H1 (cell line): Measurements from ENCODE around the gene RPN2. TPM values are rescaled to one million over a fixed set of nuclear protein-coding genes. Genes with fewer than 3 reads are reported as not detected.

Experiments
- CTCF ChIA-PET: fragments of 300-600 bp; sonication (Branson Sonifier 250); formaldehyde crosslinking; loops from one replicate; lab custom pipeline; 2021; ENCODE audit not compliant: partially characterized antibody; lab: Charles Lee
- POLR2A ChIA-PET: fragments of 300-600 bp; sonication (Branson Sonifier 250); formaldehyde crosslinking; loops from one replicate; lab custom pipeline; 2021; ENCODE audit warnings: inconsistent platforms; ENCODE audit not compliant: partially characterized antibody; lab: Charles Lee
- DNase-seq, 2 experiments: peaks; one replicate each; pipeline versions ENCODE4 v3.0.0 to v3.0.0-alpha.2; 2010 to 2022; ENCODE audit warnings: low spot score in 2 of 2, low read depth in 1 of 2, mixed read lengths in 1 of 2
- FAIRE-seq: peaks from 2 replicates; lab custom pipeline; 2011; peaks lifted over from hg19 to GRCh38; lab: Jason Lieb, UNC
- H2AFZ ChIP-seq: 2 replicates; pipeline ENCODE4 v1.8.1; 2012; ENCODE audit warnings: low read length, inconsistent platforms
- H2AK5ac ChIP-seq: 2 replicates; pipeline ENCODE4 v1.6.1; 2013; ENCODE audit warnings: low read depth, low read length
- H2BK120ac ChIP-seq: replicated peaks from 2 replicates; pipeline ENCODE3; 2013; ENCODE audit warnings: low read depth, low read length, inconsistent platforms
- H2BK12ac ChIP-seq: 2 replicates; pipeline ENCODE4 v1.6.1; 2013; ENCODE audit warnings: low read depth, low read length
- H2BK15ac ChIP-seq: 2 replicates; pipeline ENCODE4 v1.6.1; 2013; ENCODE audit warnings: low read length
- H2BK20ac ChIP-seq: 2 replicates; pipeline ENCODE4 v1.6.1; 2013; ENCODE audit warnings: low read length
- H2BK5ac ChIP-seq: 2 replicates; pipeline ENCODE4 v1.6.1; 2013; ENCODE audit warnings: low read depth, low read length
- H3K14ac ChIP-seq: 2 replicates; pipeline ENCODE4 v1.6.1; 2013; ENCODE audit warnings: inconsistent platforms; ENCODE audit not compliant: insufficient read length
- H3K18ac ChIP-seq: 2 replicates; pipeline ENCODE4 v1.6.1; 2013; ENCODE audit warnings: low read length; ENCODE audit errors: extremely low read depth
- H3K23ac ChIP-seq: 2 replicates; pipeline ENCODE4 v1.6.1; 2013; ENCODE audit warnings: inconsistent platforms; ENCODE audit not compliant: insufficient read length
- H3K23me2 ChIP-seq: 2 replicates; pipeline ENCODE4 v1.6.1; 2013; ENCODE audit warnings: low read depth, low read length
- H3K27ac ChIP-seq: 2 replicates; pipeline ENCODE4 v1.6.1; 2011; ENCODE audit warnings: low read depth, low read length, inconsistent platforms
- H3K27me3 ChIP-seq, 4 experiments: replicated peaks in 1 of 4; 1 replicate in 1 of 4; 2 replicates in 3 of 4; pipeline versions ENCODE4 v1.6.1 to v1.8.1; 2011 to 2013; ENCODE audit warnings: low read length in 3 of 4, mild to moderate bottlenecking in 3 of 4, inconsistent platforms in 2 of 4, mixed read lengths in 2 of 4, moderate library complexity in 1 of 4; ENCODE audit not compliant: control insufficient read depth in 3 of 4, insufficient read depth in 3 of 4; ENCODE audit errors: extremely low read depth in 1 of 4
- H3K36me3 ChIP-seq, 4 experiments: 2 replicates each; pipeline versions ENCODE4 v1.6.1 to v1.8.1; 2011 to 2013; ENCODE audit warnings: mild to moderate bottlenecking in 4 of 4, low read length in 3 of 4, moderate library complexity in 2 of 4, control low read depth in 1 of 4, inconsistent platforms in 1 of 4; ENCODE audit not compliant: insufficient read depth in 4 of 4, control insufficient read depth in 2 of 4
- H3K4ac ChIP-seq: replicated peaks from 2 replicates; pipeline ENCODE3; 2013; ENCODE audit warnings: low read length, low read depth, mixed read lengths, inconsistent platforms; ENCODE audit not compliant: insufficient read length
- H3K4me1 ChIP-seq, 4 experiments: replicated peaks in 1 of 4; 1 replicate in 1 of 4; 2 replicates in 3 of 4; pipeline versions ENCODE4 v1.6.1 to v1.8.1; 2011 to 2013; ENCODE audit warnings: low read length in 3 of 4, inconsistent platforms in 2 of 4, mixed read lengths in 1 of 4; ENCODE audit not compliant: insufficient read depth in 4 of 4, control insufficient read depth in 3 of 4
- H3K4me2 ChIP-seq, 2 experiments: 2 replicates each; pipeline versions ENCODE4 v1.6.1 to v1.8.1; 2011 to 2013; ENCODE audit warnings: low read depth in 2 of 2, low read length in 2 of 2, control low read depth in 1 of 2, inconsistent platforms in 1 of 2, mild to moderate bottlenecking in 1 of 2; ENCODE audit not compliant: insufficient read depth in 1 of 2
- H3K4me3 ChIP-seq, 4 experiments: fragments of 200-600, 300-600 bp in 1 of 4; sonication (generic), shearing (Covaris generic), sonication (Bioruptor Twin) in 1 of 4; 2 replicates each; pipeline versions ENCODE4 v1.5.1 to v1.8.1; 2011 to 2016; ENCODE audit warnings: low read length in 4 of 4, low read depth in 3 of 4, control low read depth in 2 of 4, inconsistent platforms in 2 of 4, mild to moderate bottlenecking in 2 of 4, mixed read lengths in 1 of 4, moderate library complexity in 1 of 4; ENCODE audit not compliant: insufficient read depth in 2 of 4; ENCODE audit errors: extremely low read depth in 1 of 4
- H3K56ac ChIP-seq: replicated peaks from 2 replicates; pipeline ENCODE3; 2013; ENCODE audit warnings: low read depth, mild to moderate bottlenecking, mixed read lengths, low read length, inconsistent platforms; ENCODE audit not compliant: insufficient read length
- H3K79me1 ChIP-seq: 2 replicates; pipeline ENCODE4 v1.6.1; 2013; ENCODE audit warnings: low read depth, low read length, control low read depth
- H3K79me2 ChIP-seq, 2 experiments: 2 replicates each; pipeline versions ENCODE4 v1.6.1 to v1.8.1; 2012 to 2013; ENCODE audit warnings: low read length in 2 of 2, mild to moderate bottlenecking in 2 of 2, inconsistent platforms in 1 of 2; ENCODE audit not compliant: insufficient read depth in 2 of 2, control insufficient read depth in 1 of 2
- H3K9ac ChIP-seq, 4 experiments: replicated peaks in 1 of 4; 1 replicate in 1 of 4; 2 replicates in 3 of 4; pipeline versions ENCODE4 v1.6.1 to v1.8.1; 2011 to 2013; ENCODE audit warnings: low read depth in 3 of 4, low read length in 3 of 4, control low read depth in 2 of 4, mild to moderate bottlenecking in 2 of 4, moderate library complexity in 2 of 4, inconsistent platforms in 1 of 4; ENCODE audit errors: extremely low read depth in 1 of 4
- H3K9me3 ChIP-seq, 2 experiments: 2 replicates each; pipeline versions ENCODE4 v1.6.1 to v1.8.1; 2012 to 2013; ENCODE audit warnings: mild to moderate bottlenecking in 2 of 2, moderate library complexity in 2 of 2, control low read depth in 1 of 2, inconsistent platforms in 1 of 2, low read depth in 1 of 2, low read length in 1 of 2, mixed read lengths in 1 of 2; ENCODE audit not compliant: insufficient read depth in 2 of 2
- H4K20me1 ChIP-seq, 2 experiments: replicated peaks in 1 of 2; 2 replicates each; pipeline versions ENCODE3 to v1.8.1; 2011 to 2013; ENCODE audit warnings: inconsistent platforms in 2 of 2, low read length in 2 of 2, mild to moderate bottlenecking in 1 of 2; ENCODE audit not compliant: insufficient read depth in 2 of 2, control insufficient read depth in 1 of 2
- H4K5ac ChIP-seq: 2 replicates; pipeline ENCODE4 v1.6.1; 2013; ENCODE audit warnings: low read length, low read depth, mixed read lengths, inconsistent platforms; ENCODE audit not compliant: insufficient read length
- H4K8ac ChIP-seq: 2 replicates; pipeline ENCODE4 v1.8.0; 2013; ENCODE audit warnings: mild to moderate bottlenecking, moderate library complexity, low read length, inconsistent platforms; ENCODE audit not compliant: insufficient read depth; ENCODE audit errors: extremely low read depth
- H4K91ac ChIP-seq: replicated peaks from 2 replicates; pipeline ENCODE3; 2013; ENCODE audit warnings: low read length, mixed read lengths, inconsistent platforms; ENCODE audit not compliant: insufficient read length
- TEAD4 ChIP-seq: IDR thresholded peaks from 2 replicates; pipeline ENCODE4 v1.6.1; 2012; ENCODE audit warnings: low read depth, low read length, inconsistent platforms, mixed read lengths
- WGBS, 2 experiments: shearing (Covaris generic) in 1 of 2; methylation state at CpG; one replicate each; pipeline versions ENCODE4 v1.1.6 to v1.1.7; 2013 to 2015; ENCODE audit warnings: low lambda C conversion rate in 2 of 2, mixed read lengths in 2 of 2, inconsistent platforms in 1 of 2, low coverage in 1 of 2, missing lambda C conversion rate in 1 of 2; ENCODE audit not compliant: insufficient replicate concordance in 2 of 2, insufficient coverage in 1 of 2, insufficient read length in 1 of 2; ENCODE audit errors: extremely low coverage in 1 of 2, missing lambda C conversion rate in 1 of 2; 5-methylcytosine and 5-hydroxymethylcytosine counted together
- polyA plus RNA-seq, 7 experiments: library from polyadenylated mRNA; depleted of rRNA in 3 of 7; stranded (reverse) in 5 of 7; unstranded in 2 of 7; fragments of >200 nt in 5 of 7; fragments of 200-250 nt in 2 of 7; gene quantifications; 1 replicate in 5 of 7; 2 replicates in 1 of 7; 4 replicates in 1 of 7; pipeline versions ENCODE4 v1.2.1 to v1.2.3, GENCODE V29; 2011 to 2013; ENCODE audit warnings: missing spikeins in 2 of 7, mixed read lengths in 2 of 7
- total RNA-seq: library from RNA; stranded (reverse); fragmentation: NEBNext Ultra II Directional; extraction: Animal tissue kit (Norgen Biotek cat#: 25700); gene quantifications from 2 replicates; pipeline ENCODE4 v1.2.1, GENCODE V29; 2021

RPN2 gene
- total and polyA plus RNA-seq, 2 of the 8 experiments (the other 6 are each of a cell fraction or from before 2014, with no cell fraction given), result 236 to 379 TPM

GRCh38 chr20:37137547-37137946 lies 41.6 kb upstream of the RPN2 start:
- no peaks in the 10 kb centered on the region for H3K79me2 ChIP-seq
- H3K56ac ChIP-seq, result no peak overlapping the region
- no peak overlapping the region for H2BK15ac ChIP-seq
- no peak overlapping the region for H3K14ac ChIP-seq
- FAIRE-seq (no peak), DNase-seq (no peak)
- no peak overlapping the region for H4K8ac ChIP-seq
- no peak overlapping the region for H2BK20ac ChIP-seq
- no peaks in the 10 kb centered on the region for H3K27me3 ChIP-seq
- no peaks in the 10 kb centered on the region for H3K9me3 ChIP-seq
- POLR2A ChIA-PET, result no interaction called here
- H4K91ac ChIP-seq, result no peak overlapping the region
- no peak overlapping the region for H2BK5ac ChIP-seq
- 86% methylated on average over 4 of the region's 4 CpGs; no CpG with 5 or more reads in 1 of the 2 experiments for WGBS, 2 experiments
- no peak overlapping the region for H3K9ac ChIP-seq
- H3K18ac ChIP-seq, result no peak overlapping the region
- no peak overlapping the region for H3K4ac ChIP-seq
- H3K79me1 ChIP-seq, result no peaks in the 10 kb centered on the region
- no peak overlapping the region for H2AFZ ChIP-seq
- H3K36me3 ChIP-seq, result no peaks in the 10 kb centered on the region
- H3K4me3 ChIP-seq, result no peak overlapping the region
- no peak overlapping the region for H3K27ac ChIP-seq
- CTCF ChIA-PET, result no interaction called here
- H4K20me1 ChIP-seq, result no peaks in the 10 kb centered on the region
- no peak overlapping the region for H2AK5ac ChIP-seq
- H2BK12ac ChIP-seq, result no peak overlapping the region
- H4K5ac ChIP-seq, result no peak overlapping the region
- H2BK120ac ChIP-seq, result no peak overlapping the region
- no peak for TF ChIP-seq TEAD4
- no peaks in the 10 kb centered on the region for H3K4me1 ChIP-seq
- H3K23ac ChIP-seq, result no peak overlapping the region
- H3K4me2 ChIP-seq, result no peak overlapping the region
- H3K23me2 ChIP-seq, result no peaks in the 10 kb centered on the region
